22Rv1 (cell line): Measurements from ENCODE around the gene LEO1.

Experiments used
- H3K27ac ChIP-seq: fragments of 450-650 bp; 2 replicates; pipeline ENCODE4 v1.5.1; 2017
- ZFX ChIP-seq: fragments of 450-650 bp; IDR thresholded peaks from 2 replicates; pipeline ENCODE4 v1.6.1; 2017; ENCODE audit warnings: antibody characterized with exemption, borderline replicate concordance
- TF ChIP-seq, protein P1 (sequence below): fragments of 450-650 bp; IDR thresholded peaks from 2 replicates; pipeline ENCODE4 v1.5.1; 2017; ENCODE audit warnings: mild to moderate bottlenecking

Gene LEO1

GRCh38 chr15:52016316-52016715 is 44.7 kb upstream of the LEO1 start:
- TF ChIP-seq, protein P1, sequence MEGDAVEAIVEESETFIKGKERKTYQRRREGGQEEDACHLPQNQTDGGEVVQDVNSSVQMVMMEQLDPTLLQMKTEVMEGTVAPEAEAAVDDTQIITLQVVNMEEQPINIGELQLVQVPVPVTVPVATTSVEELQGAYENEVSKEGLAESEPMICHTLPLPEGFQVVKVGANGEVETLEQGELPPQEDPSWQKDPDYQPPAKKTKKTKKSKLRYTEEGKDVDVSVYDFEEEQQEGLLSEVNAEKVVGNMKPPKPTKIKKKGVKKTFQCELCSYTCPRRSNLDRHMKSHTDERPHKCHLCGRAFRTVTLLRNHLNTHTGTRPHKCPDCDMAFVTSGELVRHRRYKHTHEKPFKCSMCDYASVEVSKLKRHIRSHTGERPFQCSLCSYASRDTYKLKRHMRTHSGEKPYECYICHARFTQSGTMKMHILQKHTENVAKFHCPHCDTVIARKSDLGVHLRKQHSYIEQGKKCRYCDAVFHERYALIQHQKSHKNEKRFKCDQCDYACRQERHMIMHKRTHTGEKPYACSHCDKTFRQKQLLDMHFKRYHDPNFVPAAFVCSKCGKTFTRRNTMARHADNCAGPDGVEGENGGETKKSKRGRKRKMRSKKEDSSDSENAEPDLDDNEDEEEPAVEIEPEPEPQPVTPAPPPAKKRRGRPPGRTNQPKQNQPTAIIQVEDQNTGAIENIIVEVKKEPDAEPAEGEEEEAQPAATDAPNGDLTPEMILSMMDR, result no peak
- no peak for TF ChIP-seq ZFX
- no peak overlapping the region for H3K27ac ChIP-seq

DNA sequence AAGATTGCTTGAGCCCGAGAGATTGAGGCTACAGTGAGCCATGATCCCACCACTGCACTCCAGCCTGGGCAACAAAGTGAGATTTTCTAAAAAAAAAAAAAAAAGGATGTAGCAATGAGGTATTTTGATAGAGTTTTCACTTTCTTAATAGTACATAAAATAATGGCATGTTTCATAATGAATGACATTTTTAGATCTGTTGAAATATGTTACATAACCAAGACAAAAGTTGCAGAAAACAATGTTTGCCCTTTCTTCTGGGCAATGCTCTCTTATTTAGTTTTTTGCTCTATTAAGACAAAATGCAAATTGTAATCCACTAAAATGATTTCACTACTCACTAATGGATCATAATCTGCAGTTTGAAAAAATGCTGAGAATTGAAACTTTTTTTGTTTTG is 43.0 kb upstream of the LEO1 start:
- H3K27ac ChIP-seq, result no peak overlapping the region
- TF ChIP-seq, protein P1, result no peak
- no peak for TF ChIP-seq ZFX

DNA sequence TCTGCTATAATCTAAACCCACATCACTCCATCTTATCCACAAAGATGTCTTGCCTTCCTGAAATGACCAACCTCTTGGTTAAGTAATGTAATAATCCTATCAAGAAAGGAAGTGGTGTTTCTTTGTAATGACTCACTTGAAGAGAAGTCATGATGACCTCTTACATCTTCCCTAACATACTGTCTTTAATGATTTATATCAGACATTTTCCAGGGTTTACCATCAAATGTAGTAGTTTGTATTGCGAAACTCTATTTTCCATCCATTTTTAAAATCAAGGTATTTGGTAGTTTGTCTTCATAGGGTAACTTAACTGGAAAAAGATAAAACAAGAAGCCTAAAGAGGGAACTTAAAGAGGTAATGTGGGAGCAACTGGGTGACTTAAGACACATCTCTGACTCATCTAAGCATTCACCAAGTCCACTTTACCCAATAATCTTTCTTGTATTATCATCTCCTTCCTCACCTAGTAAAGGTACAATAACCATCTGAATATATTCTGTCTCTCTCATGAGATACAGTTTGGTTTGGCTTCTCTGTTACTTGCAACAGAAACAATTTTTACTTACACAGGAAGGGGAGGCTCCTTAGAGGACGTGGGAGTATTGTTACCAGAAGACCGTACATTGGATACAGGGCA is 41.7 kb upstream of the LEO1 start:
- TF ChIP-seq, protein P1, result no peak
- no peak for TF ChIP-seq ZFX
- H3K27ac ChIP-seq, result no peak overlapping the region

GRCh38 chr15:52012210-52012609 is 40.6 kb upstream of the LEO1 start:
- H3K27ac ChIP-seq, result peak overlapping the region; percentile 75
- TF ChIP-seq, protein P1, result no peak
- no peak for TF ChIP-seq ZFX

DNA sequence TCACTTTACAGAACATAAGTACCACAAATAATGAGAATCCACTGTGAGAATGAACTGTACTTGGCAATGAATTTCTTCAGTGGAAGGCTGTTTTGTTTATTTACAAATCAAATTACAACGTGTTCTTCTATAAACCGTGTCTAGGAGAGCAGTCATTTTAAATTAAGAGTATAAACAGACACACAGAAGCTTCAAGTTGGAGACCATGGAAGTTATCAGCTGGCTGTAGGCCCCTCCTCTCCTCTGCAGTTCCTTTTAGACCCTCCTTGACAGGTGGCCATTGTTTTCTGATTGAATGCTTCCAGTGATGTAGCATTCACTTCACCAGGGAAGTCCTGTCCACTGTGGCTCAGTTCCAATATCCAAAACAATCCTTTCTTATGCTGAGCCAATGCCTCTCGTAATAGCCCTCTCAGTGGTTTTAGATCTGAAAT is 40.1 kb upstream of the LEO1 start:
- H3K27ac ChIP-seq, result peak overlapping the region; percentile 75
- TF ChIP-seq, protein P1, result no peak
- no peak for TF ChIP-seq ZFX

GRCh38 chr15:52010633-52011595 is 39.3 kb upstream of the LEO1 start:
- peak overlapping the region; percentile 75 for H3K27ac ChIP-seq

More at GRCh38 chr15:52010633-52011595, 39.3 kb upstream of the LEO1 start:
- TF ChIP-seq ZFX, result no peak
- TF ChIP-seq, protein P1, result no peak
